B cell (primary cell): ENCODE results near the gene EXTL1. TPM values are rescaled to one million over a fixed set of nuclear protein-coding genes. Genes with fewer than 3 reads are reported as not detected.

Experiments
- ATAC-seq: fragments of 200-7000 bp; cut with Tn5 transposase; one replicate; pipeline ENCODE4 v1.10.0; 2021; ENCODE audit warnings: low read depth, mild to moderate bottlenecking, moderate number of reproducible peaks, moderate library complexity
- CTCF ChIA-PET: fragments of 350-600 bp; sonication (Branson Sonifier 250); formaldehyde crosslinking; loops from one replicate; lab custom pipeline; 2021; ENCODE audit warnings: antibody characterized with exemption, inconsistent platforms; lab: Charles Lee
- POLR2A ChIA-PET: fragments of 350-600 bp; sonication (Branson Sonifier 250); formaldehyde crosslinking; loops from one replicate; lab custom pipeline; 2021; ENCODE audit warnings: antibody characterized with exemption; lab: Charles Lee
- DNase-seq: peaks from one replicate; pipeline ENCODE4 v3.0.0; 2013
- H2AFZ ChIP-seq: 2 replicates; pipeline ENCODE4 v1.6.1; 2012; ENCODE audit warnings: mild to moderate bottlenecking, low read depth, low read length; ENCODE audit not compliant: insufficient read depth, poor library complexity, severe bottlenecking
- H3K27ac ChIP-seq, 2 donors: 1 replicate in 1 of 2; 2 replicates in 1 of 2; pipeline ENCODE4 v1.5.1; 2012 to 2013; ENCODE audit warnings: low read length in 2 of 2, mild to moderate bottlenecking in 2 of 2, moderate library complexity in 1 of 2
- H3K27me3 ChIP-seq, 4 experiments: fragments of 200-600 bp in 1 of 4; sonication (generic) in 1 of 4; replicated peaks in 1 of 4; 1 replicate in 2 of 4; 2 replicates in 2 of 4; pipeline versions ENCODE4 v1.6.1 to v1.7.0; 2013 to 2016; ENCODE audit warnings: low read length in 3 of 4, mild to moderate bottlenecking in 2 of 4, mixed read lengths in 1 of 4, moderate library complexity in 1 of 4; ENCODE audit not compliant: insufficient read depth in 4 of 4, control insufficient read depth in 3 of 4; ENCODE audit errors: control extremely low read depth in 1 of 4
- H3K36me3 ChIP-seq, 2 experiments: replicated peaks in 1 of 2; 1 replicate in 1 of 2; 2 replicates in 1 of 2; pipeline versions ENCODE4 v1.6.1 to v1.7.1; 2013; ENCODE audit warnings: low read length in 1 of 2; ENCODE audit not compliant: insufficient read depth in 2 of 2, control insufficient read depth in 1 of 2; ENCODE audit errors: control extremely low read depth in 1 of 2, extremely low read depth in 1 of 2
- H3K4me1 ChIP-seq, 2 donors: fragments of 200-600 bp in 1 of 2; sonication (generic) in 1 of 2; 1 replicate in 1 of 2; 2 replicates in 1 of 2; pipeline versions ENCODE4 v1.5.1 to v1.6.1; 2013 to 2017; ENCODE audit warnings: low read length in 2 of 2; ENCODE audit not compliant: control insufficient read depth in 2 of 2, insufficient read depth in 2 of 2
- H3K4me2 ChIP-seq: replicated peaks from 2 replicates; pipeline ENCODE3; 2012; ENCODE audit warnings: mild to moderate bottlenecking, low read depth, low read length; ENCODE audit not compliant: poor library complexity, severe bottlenecking
- H3K4me3 ChIP-seq, 5 experiments: fragments of 200-600 bp in 1 of 5; sonication (generic) in 1 of 5; 1 replicate in 3 of 5; 2 replicates in 2 of 5; pipeline versions ENCODE4 v1.5.1 to v1.7.0; 2011 to 2016; ENCODE audit warnings: low read length in 4 of 5, mild to moderate bottlenecking in 4 of 5, low read depth in 2 of 5, control low read depth in 1 of 5, moderate library complexity in 1 of 5; ENCODE audit not compliant: insufficient read depth in 1 of 5; ENCODE audit errors: control extremely low read depth in 1 of 5, extremely low read depth in 1 of 5
- H3K79me2 ChIP-seq: fragments of 200-600 bp; sonication (generic); one replicate; pipeline ENCODE4 v1.6.0; 2016; ENCODE audit warnings: low read length; ENCODE audit not compliant: control insufficient read depth, insufficient read depth
- H3K9ac ChIP-seq: fragments of 200-600 bp; sonication (generic); 2 replicates; pipeline ENCODE4 v1.6.1; 2017; ENCODE audit warnings: mild to moderate bottlenecking, low read length, moderate library complexity
- H3K9me3 ChIP-seq, 3 donors: one replicate each; pipeline versions ENCODE4 v1.6.1 to v1.7.1; 2013; ENCODE audit warnings: low read length in 2 of 3; ENCODE audit not compliant: control insufficient read depth in 2 of 3, insufficient read depth in 1 of 3; ENCODE audit errors: control extremely low read depth in 1 of 3
- H4K20me1 ChIP-seq: 2 replicates; pipeline ENCODE4 v1.6.0; 2012; ENCODE audit warnings: mild to moderate bottlenecking, low read length; ENCODE audit not compliant: insufficient read depth, control insufficient read depth, poor library complexity, severe bottlenecking
- H3K27ac Mint-ChIP-seq: one replicate; pipeline ENCODE4 v1.8.0; 2021; ENCODE audit warnings: mixed read lengths
- H3K27me3 Mint-ChIP-seq: one replicate; pipeline ENCODE4 v1.8.0; 2021; ENCODE audit warnings: mixed read lengths
- H3K4me1 Mint-ChIP-seq: one replicate; pipeline ENCODE4 v1.8.0; 2021; ENCODE audit warnings: mixed read lengths
- H3K4me3 Mint-ChIP-seq: one replicate; pipeline ENCODE4 v1.8.0; 2021; ENCODE audit warnings: mixed read lengths
- H3K9me3 Mint-ChIP-seq: one replicate; pipeline ENCODE4 v1.8.0; 2022; ENCODE audit warnings: mixed read lengths; ENCODE audit not compliant: insufficient read depth
- EZH2 ChIP-seq: IDR thresholded peaks from 2 replicates; pipeline ENCODE4 v1.6.1; 2012; ENCODE audit warnings: borderline replicate concordance, low read depth, mild to moderate bottlenecking, moderate library complexity, low read length; ENCODE audit not compliant: insufficient read depth, poor library complexity, severe bottlenecking
- WGBS: methylation state at CpG from one replicate; pipeline ENCODE4 v1.1.5; 2013; ENCODE audit warnings: missing lambda C conversion rate; ENCODE audit not compliant: insufficient coverage; 5-methylcytosine and 5-hydroxymethylcytosine counted together
- intact Hi-C: fragments of 100-400 bp; cut with micrococcal nuclease; formaldehyde crosslinking; loops from one replicate; pipeline ENCODE4 v1.10.0; 2022
- polyA plus RNA-seq: library from polyadenylated mRNA; depleted of rRNA; stranded (reverse); fragments of >200 nt; gene quantifications from 2 replicates; pipeline ENCODE4 v1.2.3, GENCODE V29; 2012
- total RNA-seq, 2 donors: library from RNA; stranded (reverse); fragments of 120-200 nt in 1 of 2; gene quantifications; 1 replicate in 1 of 2; 2 replicates in 1 of 2; pipeline versions ENCODE4 v1.2.3 to v1.2.4, GENCODE V29; 2013 to 2022
- TF ChIP-seq, protein P1 (sequence below): fragments of 200-600 bp; IDR thresholded peaks from one replicate; pipeline ENCODE4 v1.8.0; 2022; ENCODE audit warnings: antibody characterized with exemption, mild to moderate bottlenecking

EXTL1 gene
- total and polyA plus RNA-seq, 2 donors (not counting 1 experiment from before 2014, with no cell fraction given), result 0.12 TPM; not detected in 1

DNA sequence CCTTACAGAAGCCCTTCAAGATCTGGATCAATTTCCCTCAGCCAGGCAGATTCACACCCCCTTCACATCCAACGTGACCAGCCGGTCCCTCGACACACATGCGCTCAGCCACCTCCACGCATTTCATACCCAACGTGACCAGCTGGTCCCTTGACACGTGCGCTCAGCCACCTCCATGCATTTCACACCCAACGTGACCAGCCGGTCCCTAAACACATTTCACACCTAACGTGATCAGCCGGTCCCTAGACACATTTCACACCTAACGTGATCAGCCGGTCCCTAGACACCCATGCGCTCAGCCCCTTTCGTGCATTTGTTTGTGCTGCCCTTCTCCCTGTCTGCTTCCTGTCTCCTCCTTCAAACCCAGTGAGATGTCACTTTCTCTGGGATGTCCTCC lies 14.9 kb upstream of the EXTL1 start:
- Histone ChIP-seq H2AFZ (no peak overlapping the region), H3K9me3 (no peaks in the 10 kb centered on the region), H3K9ac (no peak overlapping the region), H3K27ac (no peak overlapping the region), H4K20me1 (no peaks in the 10 kb centered on the region), H3K27me3 (no peaks in the 10 kb centered on the region), H3K79me2 (no peaks in the 10 kb centered on the region), H3K4me2 (no peak overlapping the region), H3K4me1 (no peaks in the 10 kb centered on the region), H3K4me3 (no peak overlapping the region), H3K36me3 (no peaks in the 10 kb centered on the region)
- ChIA-PET POLR2A (no interaction called here), CTCF (no interaction called here)
- Mint-ChIP-seq H3K27ac (no peak overlapping the region), H3K9me3 (no peaks in the 10 kb centered on the region), H3K4me1 (no peaks in the 10 kb centered on the region), H3K4me3 (no peak overlapping the region), H3K27me3 (peaks cover 8% of the 10 kb centered on the region)
- intact Hi-C loops, result no loop called here
- WGBS, result 95% methylated on average over 16 of the region's 16 CpGs
- no peak for TF ChIP-seq EZH2
- TF ChIP-seq, protein P1, sequence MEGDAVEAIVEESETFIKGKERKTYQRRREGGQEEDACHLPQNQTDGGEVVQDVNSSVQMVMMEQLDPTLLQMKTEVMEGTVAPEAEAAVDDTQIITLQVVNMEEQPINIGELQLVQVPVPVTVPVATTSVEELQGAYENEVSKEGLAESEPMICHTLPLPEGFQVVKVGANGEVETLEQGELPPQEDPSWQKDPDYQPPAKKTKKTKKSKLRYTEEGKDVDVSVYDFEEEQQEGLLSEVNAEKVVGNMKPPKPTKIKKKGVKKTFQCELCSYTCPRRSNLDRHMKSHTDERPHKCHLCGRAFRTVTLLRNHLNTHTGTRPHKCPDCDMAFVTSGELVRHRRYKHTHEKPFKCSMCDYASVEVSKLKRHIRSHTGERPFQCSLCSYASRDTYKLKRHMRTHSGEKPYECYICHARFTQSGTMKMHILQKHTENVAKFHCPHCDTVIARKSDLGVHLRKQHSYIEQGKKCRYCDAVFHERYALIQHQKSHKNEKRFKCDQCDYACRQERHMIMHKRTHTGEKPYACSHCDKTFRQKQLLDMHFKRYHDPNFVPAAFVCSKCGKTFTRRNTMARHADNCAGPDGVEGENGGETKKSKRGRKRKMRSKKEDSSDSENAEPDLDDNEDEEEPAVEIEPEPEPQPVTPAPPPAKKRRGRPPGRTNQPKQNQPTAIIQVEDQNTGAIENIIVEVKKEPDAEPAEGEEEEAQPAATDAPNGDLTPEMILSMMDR, result no peak
- ATAC-seq (no peak), DNase-seq (no peak)

DNA sequence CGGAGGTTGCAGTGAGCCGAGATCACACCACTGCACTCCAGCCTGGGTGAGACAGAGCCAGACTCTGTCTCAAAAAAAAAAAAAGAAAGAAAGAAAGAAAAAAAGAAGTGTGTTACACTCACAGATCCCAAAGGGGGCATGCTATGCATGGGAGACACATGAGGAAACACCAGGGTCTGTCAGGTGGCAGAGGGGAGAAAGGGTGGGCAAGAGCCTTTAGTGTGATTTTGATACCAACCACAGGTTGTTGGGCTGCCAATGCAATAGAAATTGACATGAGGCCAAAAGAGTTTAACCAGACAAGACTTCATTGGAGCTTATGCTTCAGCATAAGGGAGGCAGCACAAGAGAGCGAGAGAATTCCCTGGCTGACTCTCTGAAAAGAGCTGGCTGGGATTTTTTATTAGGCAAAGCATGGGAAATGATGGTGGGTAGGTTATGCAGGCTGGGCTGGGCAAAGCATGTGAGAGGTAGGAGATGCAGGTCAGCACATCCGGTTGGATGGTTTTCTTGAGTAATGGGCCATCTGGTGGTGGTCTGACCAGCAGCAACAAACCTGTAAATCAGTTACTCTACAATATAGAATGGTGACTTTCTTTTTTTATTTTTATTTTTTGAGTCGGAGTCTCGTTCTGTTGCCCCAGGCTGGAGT lies 11.7 kb upstream of the EXTL1 start:
- H3K9me3 Mint-ChIP-seq, result no peaks in the 10 kb centered on the region
- WGBS, result 85% methylated on average over 4 of the region's 6 CpGs
- no peaks in the 10 kb centered on the region for H3K4me1 Mint-ChIP-seq
- no peak overlapping the region for H3K4me3 ChIP-seq
- H2AFZ ChIP-seq, result no peak overlapping the region
- no peak overlapping the region for H3K4me3 Mint-ChIP-seq
- DNase-seq, result no peak
- H3K4me2 ChIP-seq, result no peak overlapping the region
- no peaks in the 10 kb centered on the region for H3K27me3 ChIP-seq
- TF ChIP-seq EZH2, result no peak
- peaks cover 6% of the 10 kb centered on the region for H3K27me3 Mint-ChIP-seq
- no peak overlapping the region for H3K27ac ChIP-seq
- H3K9ac ChIP-seq, result no peak overlapping the region
- no peaks in the 10 kb centered on the region for H3K9me3 ChIP-seq
- H3K4me1 ChIP-seq, result no peaks in the 10 kb centered on the region
- no peak for ATAC-seq
- POLR2A ChIA-PET, result interaction anchor here (0.7 kb wide), 1 partner anchor 584 kb away, joined by 3 read pairs; no protein-coding TSS in a partner anchor
- H3K36me3 ChIP-seq, result no peaks in the 10 kb centered on the region
- intact Hi-C loops, result no loop called here
- H3K27ac Mint-ChIP-seq, result no peak overlapping the region
- CTCF ChIA-PET, result no interaction called here
- H3K79me2 ChIP-seq, result no peaks in the 10 kb centered on the region
- no peaks in the 10 kb centered on the region for H4K20me1 ChIP-seq
